ENCODE results near the gene MITF.

DNA sequence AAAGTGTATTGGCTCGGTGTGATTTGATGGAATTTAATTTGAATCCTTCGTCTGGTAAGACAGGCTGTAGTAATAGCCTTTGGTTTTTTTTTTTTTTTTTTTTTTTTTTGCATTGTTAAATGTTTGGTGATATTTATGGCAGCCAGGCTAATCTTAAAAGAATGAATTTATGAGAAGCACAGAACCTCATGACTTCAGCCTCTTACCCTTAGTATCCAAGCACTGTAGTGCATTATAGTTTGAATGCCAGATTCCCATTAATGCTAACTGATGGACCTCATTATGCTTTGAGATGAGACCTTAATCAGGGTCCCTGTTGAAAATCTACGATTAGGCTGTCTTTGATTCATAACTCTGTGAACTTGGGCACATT, 149.7 kb downstream of the MITF start:
- TF ChIP-seq CTCF (IDR thresholded peaks at IDR 0.05; ENCODE audit: low read depth, low read length, missing input control) (no peak), SP1 (IDR thresholded peaks at IDR 0.05) (no peak), EGR1 (IDR thresholded peaks at IDR 0.05; ENCODE audit: low read depth in 2 of 2) (no peak), GABPA (IDR thresholded peaks at IDR 0.05 in 1 of 2, conservative IDR thresholded peaks at IDR 0.05 in 1 of 2) (no peak), YY1 (IDR thresholded peaks at IDR 0.05) (no peak), RXRA (IDR thresholded peaks at IDR 0.05) (no peak), RAD21 (IDR thresholded peaks at IDR 0.05) (no peak), TAF1 (conservative IDR thresholded peaks at IDR 0.05) (no peak)
- TF ChIP-seq, protein P1, sequence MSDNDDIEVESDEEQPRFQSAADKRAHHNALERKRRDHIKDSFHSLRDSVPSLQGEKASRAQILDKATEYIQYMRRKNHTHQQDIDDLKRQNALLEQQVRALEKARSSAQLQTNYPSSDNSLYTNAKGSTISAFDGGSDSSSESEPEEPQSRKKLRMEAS (IDR thresholded peaks at IDR 0.05) = no peak
- TF ChIP-seq, protein P2, sequence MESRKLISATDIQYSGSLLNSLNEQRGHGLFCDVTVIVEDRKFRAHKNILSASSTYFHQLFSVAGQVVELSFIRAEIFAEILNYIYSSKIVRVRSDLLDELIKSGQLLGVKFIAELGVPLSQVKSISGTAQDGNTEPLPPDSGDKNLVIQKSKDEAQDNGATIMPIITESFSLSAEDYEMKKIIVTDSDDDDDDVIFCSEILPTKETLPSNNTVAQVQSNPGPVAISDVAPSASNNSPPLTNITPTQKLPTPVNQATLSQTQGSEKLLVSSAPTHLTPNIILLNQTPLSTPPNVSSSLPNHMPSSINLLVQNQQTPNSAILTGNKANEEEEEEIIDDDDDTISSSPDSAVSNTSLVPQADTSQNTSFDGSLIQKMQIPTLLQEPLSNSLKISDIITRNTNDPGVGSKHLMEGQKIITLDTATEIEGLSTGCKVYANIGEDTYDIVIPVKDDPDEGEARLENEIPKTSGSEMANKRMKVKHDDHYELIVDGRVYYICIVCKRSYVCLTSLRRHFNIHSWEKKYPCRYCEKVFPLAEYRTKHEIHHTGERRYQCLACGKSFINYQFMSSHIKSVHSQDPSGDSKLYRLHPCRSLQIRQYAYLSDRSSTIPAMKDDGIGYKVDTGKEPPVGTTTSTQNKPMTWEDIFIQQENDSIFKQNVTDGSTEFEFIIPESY (IDR thresholded peaks at IDR 0.05) = no peak
